Measurements from ENCODE around the gene AGAP3.

AGAP3 gene

GRCh38 chr7:151045967-151046366 lies 40.3 kb upstream of the AGAP3 start:
- no peak overlapping the region for H3K23ac ChIP-seq (ENCODE audit: low read length)
- H3K4me1 ChIP-seq (ENCODE audit: control insufficient read depth in 1 of 2, insufficient read depth in 2 of 2, low read length in 2 of 2), result peaks cover 1 to 3% of the 10 kb centered on the region in 2 experiments
- no peak for DNase-seq
- H3K9me3 ChIP-seq (ENCODE audit: insufficient read depth, low read depth, low read length), result peaks cover 6% of the 10 kb centered on the region
- no peaks in the 10 kb centered on the region for H3K79me2 ChIP-seq (ENCODE audit: control insufficient read depth, insufficient read depth, low read length, poor library complexity)
- H3K4me3 ChIP-seq (ENCODE audit: low read depth, low read length), result no peak overlapping the region
- no peak overlapping the region for H3K4me2 ChIP-seq (ENCODE audit: low read length)
- H4K91ac ChIP-seq (ENCODE audit: low read depth, low read length), result no peak overlapping the region
- no peak overlapping the region for H3K18ac ChIP-seq (ENCODE audit: low read length)
- peaks cover 7% of the 10 kb centered on the region for H3K27me3 ChIP-seq (ENCODE audit: insufficient read depth, low read length)
- H3K14ac ChIP-seq (ENCODE audit: low read length), result no peak overlapping the region
- no peak overlapping the region for H2BK12ac ChIP-seq (ENCODE audit: low read length)
- H2AFZ ChIP-seq (ENCODE audit: insufficient read depth, low read length, poor library complexity), result no peak overlapping the region
- H3K27ac ChIP-seq (ENCODE audit: low read depth, low read length), result no peak overlapping the region
- no peak overlapping the region for H2BK5ac ChIP-seq (ENCODE audit: low read depth, low read length, poor library complexity)
- H3K36me3 ChIP-seq (ENCODE audit: control insufficient read depth in 1 of 2, insufficient read depth in 2 of 2, low read length in 2 of 2), result peaks cover 26 to 31% of the 10 kb centered on the region in 2 experiments
- no peak overlapping the region for H3K9ac ChIP-seq (ENCODE audit: low read length)
- H3K4ac ChIP-seq (ENCODE audit: low read depth, low read length), result no peak overlapping the region
- H4K12ac ChIP-seq (ENCODE audit: low read depth, low read length), result no peak overlapping the region
- no peak overlapping the region for H2BK120ac ChIP-seq (ENCODE audit: insufficient read depth, low read length, poor library complexity)
- no peak overlapping the region for H4K8ac ChIP-seq (ENCODE audit: low read depth, low read length)
- no peak overlapping the region for H2AK5ac ChIP-seq (ENCODE audit: low read length)
- H3K79me1 ChIP-seq (ENCODE audit: low read length), result no peaks in the 10 kb centered on the region
- WGBS (ENCODE audit: extremely low coverage, insufficient coverage, insufficient read length), result no CpG with 5 or more reads among the region's 9 CpGs

GRCh38 chr7:151046603-151047573 lies 39.4 kb upstream of the AGAP3 start:
- H2BK5ac ChIP-seq (ENCODE audit: low read depth, low read length, poor library complexity), result no peak overlapping the region
- H4K12ac ChIP-seq (ENCODE audit: low read depth, low read length), result no peak overlapping the region
- H3K79me2 ChIP-seq (ENCODE audit: control insufficient read depth, insufficient read depth, low read length, poor library complexity), result no peaks in the 10 kb centered on the region
- no peak overlapping the region for H3K4ac ChIP-seq (ENCODE audit: low read depth, low read length)
- peaks cover 6% of the 10 kb centered on the region for H3K9me3 ChIP-seq (ENCODE audit: insufficient read depth, low read depth, low read length)
- peaks cover 2 to 6% of the 10 kb centered on the region in 2 experiments for H3K4me1 ChIP-seq (ENCODE audit: control insufficient read depth in 1 of 2, insufficient read depth in 2 of 2, low read length in 2 of 2)
- H2BK12ac ChIP-seq (ENCODE audit: low read length), result no peak overlapping the region
- H3K27ac ChIP-seq (ENCODE audit: low read depth, low read length), result no peak overlapping the region
- no peak overlapping the region for H3K4me2 ChIP-seq (ENCODE audit: low read length)
- H2BK120ac ChIP-seq (ENCODE audit: insufficient read depth, low read length, poor library complexity), result no peak overlapping the region
- no peak overlapping the region for H3K4me3 ChIP-seq (ENCODE audit: low read depth, low read length)
- H4K8ac ChIP-seq (ENCODE audit: low read depth, low read length), result no peak overlapping the region
- no peak overlapping the region for H3K14ac ChIP-seq (ENCODE audit: low read length)
- H3K9ac ChIP-seq (ENCODE audit: low read length), result no peak overlapping the region
- no peak overlapping the region for H4K91ac ChIP-seq (ENCODE audit: low read depth, low read length)
- no peak for DNase-seq
- no peak overlapping the region for H3K23ac ChIP-seq (ENCODE audit: low read length)
- H3K18ac ChIP-seq (ENCODE audit: low read length), result no peak overlapping the region
- H3K36me3 ChIP-seq (ENCODE audit: control insufficient read depth in 1 of 2, insufficient read depth in 2 of 2, low read length in 2 of 2), result peaks cover 23 to 24% of the 10 kb centered on the region in 2 experiments
- H2AK5ac ChIP-seq (ENCODE audit: low read length), result no peak overlapping the region
- no peak overlapping the region for H2AFZ ChIP-seq (ENCODE audit: insufficient read depth, low read length, poor library complexity)
- no peaks in the 10 kb centered on the region for H3K79me1 ChIP-seq (ENCODE audit: low read length)
- H3K27me3 ChIP-seq (ENCODE audit: insufficient read depth, low read length), result peaks cover 8% of the 10 kb centered on the region
- WGBS (ENCODE audit: extremely low coverage, insufficient coverage, insufficient read length), result no CpG with 5 or more reads among the region's 14 CpGs

- Histone ChIP-seq H3K79me2 (ENCODE audit: control insufficient read depth, insufficient read depth, low read length, poor library complexity) (no peaks in the 10 kb centered on the region), H2AFZ (ENCODE audit: insufficient read depth, low read length, poor library complexity) (no peak within 1 kb of the TSS), H3K79me1 (ENCODE audit: low read length) (no peaks in the 10 kb centered on the region), H3K27ac (ENCODE audit: low read depth, low read length) (no peak within 1 kb of the TSS), H4K91ac (ENCODE audit: low read depth, low read length) (no peak within 1 kb of the TSS), H3K4ac (ENCODE audit: low read depth, low read length) (no peak within 1 kb of the TSS), H3K27me3 (ENCODE audit: insufficient read depth, low read length) (peaks cover 8% of the 10 kb centered on the region), H4K8ac (ENCODE audit: low read depth, low read length) (no peak within 1 kb of the TSS), H3K4me1 (ENCODE audit: control insufficient read depth in 1 of 2, insufficient read depth in 2 of 2, low read length in 2 of 2) (peaks cover 2 to 6% of the 10 kb centered on the region in 2 experiments), H3K14ac (ENCODE audit: low read length) (no peak within 1 kb of the TSS), H3K23ac (ENCODE audit: low read length) (no peak within 1 kb of the TSS), H2BK120ac (ENCODE audit: insufficient read depth, low read length, poor library complexity) (no peak within 1 kb of the TSS), H2BK12ac (ENCODE audit: low read length) (no peak within 1 kb of the TSS), H3K9me3 (ENCODE audit: insufficient read depth, low read depth, low read length) (peaks cover 6% of the 10 kb centered on the region), H3K36me3 (ENCODE audit: control insufficient read depth in 1 of 2, insufficient read depth in 2 of 2, low read length in 2 of 2) (peaks cover 16 to 20% of the 10 kb centered on the region in 2 experiments), H4K12ac (ENCODE audit: low read depth, low read length) (no peak within 1 kb of the TSS), H2BK5ac (ENCODE audit: low read depth, low read length, poor library complexity) (no peak within 1 kb of the TSS), H3K18ac (ENCODE audit: low read length) (no peak within 1 kb of the TSS), H3K9ac (ENCODE audit: low read length) (no peak within 1 kb of the TSS), H3K4me3 (ENCODE audit: low read depth, low read length) (no peak within 1 kb of the TSS), H3K4me2 (ENCODE audit: low read length) (no peak within 1 kb of the TSS), H2AK5ac (ENCODE audit: low read length) (no peak within 1 kb of the TSS)
- DNase-seq, result no peak
- WGBS (ENCODE audit: extremely low coverage, insufficient coverage, insufficient read length), result no CpG with 5 or more reads among the region's 22 CpGs
Observed at GRCh38 chr7:151047976-151048815, 38.1 kb upstream of the AGAP3 start, which contains the start of gene ASIC3. ASIC3 (plus strand) TSS chr7:151048531; CDS start chr7:151048886, 355 bp downstream.

GRCh38 chr7:151048911-151049463 lies 37.3 kb upstream of the AGAP3 start:
- Histone ChIP-seq H2AK5ac (ENCODE audit: low read length) (no peak overlapping the region), H2BK12ac (ENCODE audit: low read length) (no peak overlapping the region), H2BK120ac (ENCODE audit: insufficient read depth, low read length, poor library complexity) (no peak overlapping the region)

More at GRCh38 chr7:151048911-151049463, 37.3 kb upstream of the AGAP3 start:
- no CpG with 5 or more reads among the region's 38 CpGs for WGBS (ENCODE audit: extremely low coverage, insufficient coverage, insufficient read length)
- H3K23ac ChIP-seq (ENCODE audit: low read length), result no peak overlapping the region
- no peak overlapping the region for H3K4me3 ChIP-seq (ENCODE audit: low read depth, low read length)
- H3K79me2 ChIP-seq (ENCODE audit: control insufficient read depth, insufficient read depth, low read length, poor library complexity), result no peaks in the 10 kb centered on the region
- peaks cover 8% of the 10 kb centered on the region for H3K27me3 ChIP-seq (ENCODE audit: insufficient read depth, low read length)
- no peak overlapping the region for H3K9ac ChIP-seq (ENCODE audit: low read length)
- H4K91ac ChIP-seq (ENCODE audit: low read depth, low read length), result no peak overlapping the region
- no peak overlapping the region for H3K18ac ChIP-seq (ENCODE audit: low read length)
- peaks cover 6% of the 10 kb centered on the region for H3K9me3 ChIP-seq (ENCODE audit: insufficient read depth, low read depth, low read length)
- no peak overlapping the region for H4K8ac ChIP-seq (ENCODE audit: low read depth, low read length)
- no peak for DNase-seq
- peaks cover 2 to 6% of the 10 kb centered on the region in 2 experiments for H3K4me1 ChIP-seq (ENCODE audit: control insufficient read depth in 1 of 2, insufficient read depth in 2 of 2, low read length in 2 of 2)
- no peak overlapping the region for H3K27ac ChIP-seq (ENCODE audit: low read depth, low read length)
- H4K12ac ChIP-seq (ENCODE audit: low read depth, low read length), result no peak overlapping the region
- no peak overlapping the region for H2AFZ ChIP-seq (ENCODE audit: insufficient read depth, low read length, poor library complexity)
- H3K4ac ChIP-seq (ENCODE audit: low read depth, low read length), result no peak overlapping the region
- H3K36me3 ChIP-seq (ENCODE audit: control insufficient read depth in 1 of 2, insufficient read depth in 2 of 2, low read length in 2 of 2), result peaks cover 15 to 20% of the 10 kb centered on the region in 2 experiments
- no peak overlapping the region for H3K14ac ChIP-seq (ENCODE audit: low read length)
- H3K79me1 ChIP-seq (ENCODE audit: low read length), result no peaks in the 10 kb centered on the region
- H2BK5ac ChIP-seq (ENCODE audit: low read depth, low read length, poor library complexity), result no peak overlapping the region
- no peak overlapping the region for H3K4me2 ChIP-seq (ENCODE audit: low read length)

All from trophoblast cell (in vitro differentiated cells and primary cell).